RWPE2 (cell line): ENCODE results near the gene ACAT2.

Source experiments
- ATAC-seq: fragments of 200-7000 bp; cut with Tn5 transposase; 3 replicates; pipeline ENCODE4 v1.9.1; 2021; ENCODE audit warnings: low read depth
- DNase-seq: peaks from one replicate; pipeline ENCODE4 v3.0.0-alpha.2; 2020; ENCODE audit warnings: low spot score
- H3K27ac ChIP-seq: fragments of 450-650 bp; 2 replicates; pipeline ENCODE4 v1.5.1; 2017; ENCODE audit warnings: mild to moderate bottlenecking; ENCODE audit not compliant: poor library complexity, severe bottlenecking
- H3K27me3 ChIP-seq: fragments of 250-450 bp; sonication (Bioruptor Pico); 2 replicates; pipeline ENCODE4 v1.5.1; 2021; ENCODE audit warnings: mild to moderate bottlenecking, moderate library complexity; ENCODE audit not compliant: insufficient read depth, poor library complexity, severe bottlenecking
- H3K36me3 ChIP-seq: fragments of 250-450 bp; sonication (Bioruptor Pico); 2 replicates; pipeline ENCODE4 v1.5.1; 2020; ENCODE audit warnings: low read depth, mild to moderate bottlenecking, moderate library complexity
- H3K4me1 ChIP-seq: fragments of 250-450 bp; sonication (Bioruptor Pico); 2 replicates; pipeline ENCODE4 v1.5.1; 2021; ENCODE audit warnings: mild to moderate bottlenecking, moderate library complexity; ENCODE audit not compliant: insufficient read depth, poor library complexity, severe bottlenecking
- H3K4me3 ChIP-seq: fragments of 250-450 bp; sonication (Bioruptor Pico); 2 replicates; pipeline ENCODE4 v1.5.1; 2021; ENCODE audit warnings: mild to moderate bottlenecking, moderate library complexity; ENCODE audit not compliant: severe bottlenecking
- H3K9me3 ChIP-seq: fragments of 250-450 bp; sonication (Bioruptor Pico); 2 replicates; pipeline ENCODE4 v1.5.1; 2021; ENCODE audit warnings: mild to moderate bottlenecking, moderate library complexity; ENCODE audit not compliant: severe bottlenecking
- TF ChIP-seq, protein P1 (sequence below): fragments of 450-650 bp; IDR thresholded peaks from one replicate; pipeline ENCODE4 v1.5.1; 2017; ENCODE audit warnings: mild to moderate bottlenecking, moderate library complexity; ENCODE audit not compliant: poor library complexity, severe bottlenecking

Gene ACAT2

DNA sequence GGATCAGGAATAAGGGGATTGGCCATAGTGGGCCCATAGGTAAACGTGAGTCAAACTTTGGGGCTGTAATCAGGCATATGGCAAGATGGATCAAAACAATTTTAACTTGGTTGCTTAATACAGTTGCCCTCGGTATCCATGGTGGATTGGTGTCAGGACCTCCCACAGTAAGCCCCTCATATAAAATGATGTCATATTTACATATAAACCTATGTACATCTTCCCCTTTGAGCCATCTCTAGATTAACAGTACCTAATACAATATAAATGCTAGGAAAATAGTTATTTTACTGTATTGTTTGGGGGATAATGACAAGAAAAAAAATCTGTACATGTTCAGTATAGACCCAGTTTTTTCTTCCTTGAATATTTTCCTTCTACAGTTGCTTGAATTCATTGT lies 7.4 kb upstream of the ACAT2 start:
- TF ChIP-seq, protein P1, sequence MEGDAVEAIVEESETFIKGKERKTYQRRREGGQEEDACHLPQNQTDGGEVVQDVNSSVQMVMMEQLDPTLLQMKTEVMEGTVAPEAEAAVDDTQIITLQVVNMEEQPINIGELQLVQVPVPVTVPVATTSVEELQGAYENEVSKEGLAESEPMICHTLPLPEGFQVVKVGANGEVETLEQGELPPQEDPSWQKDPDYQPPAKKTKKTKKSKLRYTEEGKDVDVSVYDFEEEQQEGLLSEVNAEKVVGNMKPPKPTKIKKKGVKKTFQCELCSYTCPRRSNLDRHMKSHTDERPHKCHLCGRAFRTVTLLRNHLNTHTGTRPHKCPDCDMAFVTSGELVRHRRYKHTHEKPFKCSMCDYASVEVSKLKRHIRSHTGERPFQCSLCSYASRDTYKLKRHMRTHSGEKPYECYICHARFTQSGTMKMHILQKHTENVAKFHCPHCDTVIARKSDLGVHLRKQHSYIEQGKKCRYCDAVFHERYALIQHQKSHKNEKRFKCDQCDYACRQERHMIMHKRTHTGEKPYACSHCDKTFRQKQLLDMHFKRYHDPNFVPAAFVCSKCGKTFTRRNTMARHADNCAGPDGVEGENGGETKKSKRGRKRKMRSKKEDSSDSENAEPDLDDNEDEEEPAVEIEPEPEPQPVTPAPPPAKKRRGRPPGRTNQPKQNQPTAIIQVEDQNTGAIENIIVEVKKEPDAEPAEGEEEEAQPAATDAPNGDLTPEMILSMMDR, result no peak
- no peak overlapping the region for H3K4me3 ChIP-seq

DNA sequence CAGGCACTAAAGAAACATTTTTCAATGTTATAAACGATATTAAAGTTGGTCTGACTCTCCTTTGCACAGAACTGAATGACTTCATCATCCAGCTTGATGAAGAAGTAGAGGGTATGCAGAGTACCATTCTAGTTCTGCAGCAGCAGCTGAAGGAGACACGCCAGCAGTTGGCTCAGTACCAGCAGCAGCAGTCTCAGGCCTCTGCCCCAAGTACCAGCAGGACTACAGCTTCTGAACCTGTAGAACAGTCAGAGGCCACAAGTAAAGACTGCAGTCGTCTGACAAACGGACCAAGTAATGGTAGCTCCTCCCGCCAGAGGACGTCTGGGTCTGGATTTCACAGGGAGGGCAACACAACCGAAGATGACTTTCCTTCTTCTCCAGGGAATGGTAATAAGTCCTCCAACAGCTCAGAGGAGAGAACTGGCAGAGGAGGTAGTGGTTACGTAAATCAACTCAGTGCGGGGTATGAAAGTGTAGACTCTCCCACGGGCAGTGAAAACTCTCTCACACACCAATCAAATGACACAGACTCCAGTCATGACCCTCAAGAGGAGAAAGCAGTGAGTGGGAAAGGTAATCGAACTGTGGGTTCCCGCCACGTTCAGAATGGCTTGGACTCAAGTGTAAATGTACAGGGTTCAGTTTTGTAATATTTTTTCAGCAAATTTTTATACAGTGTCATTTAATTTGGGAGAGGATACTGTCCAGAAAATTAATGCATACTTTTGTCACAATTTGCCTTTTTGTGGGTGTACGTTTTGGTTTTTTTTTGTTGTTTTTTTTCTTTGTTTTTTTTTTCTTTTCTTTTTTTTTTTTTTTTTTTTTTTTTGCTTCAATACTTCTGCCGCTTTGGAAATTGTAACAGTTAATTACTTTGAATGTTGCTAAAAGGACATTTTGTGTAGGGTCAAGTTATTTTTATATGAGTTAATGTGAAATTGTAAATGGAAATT lies 6.6 kb upstream of the ACAT2 start:
- no peak for DNase-seq
- H3K9me3 ChIP-seq, result no peaks in the 10 kb centered on the region
- H3K36me3 ChIP-seq, result peaks cover 73% of the 10 kb centered on the region
- H3K27ac ChIP-seq, result no peak overlapping the region
- no peak for ATAC-seq
- peaks cover 9% of the 10 kb centered on the region for H3K4me1 ChIP-seq
- no peak overlapping the region for H3K4me3 ChIP-seq
- H3K27me3 ChIP-seq, result no peaks in the 10 kb centered on the region
- TF ChIP-seq, protein P1, result no peak

More for the DNA sequence above, 7.4 kb upstream of the ACAT2 start:
- Histone ChIP-seq H3K27me3 (no peaks in the 10 kb centered on the region), H3K36me3 (peaks cover 78% of the 10 kb centered on the region), H3K9me3 (no peaks in the 10 kb centered on the region), H3K27ac (no peak overlapping the region), H3K4me1 (peaks cover 6% of the 10 kb centered on the region)
- ATAC-seq (no peak), DNase-seq (no peak)

DNA sequence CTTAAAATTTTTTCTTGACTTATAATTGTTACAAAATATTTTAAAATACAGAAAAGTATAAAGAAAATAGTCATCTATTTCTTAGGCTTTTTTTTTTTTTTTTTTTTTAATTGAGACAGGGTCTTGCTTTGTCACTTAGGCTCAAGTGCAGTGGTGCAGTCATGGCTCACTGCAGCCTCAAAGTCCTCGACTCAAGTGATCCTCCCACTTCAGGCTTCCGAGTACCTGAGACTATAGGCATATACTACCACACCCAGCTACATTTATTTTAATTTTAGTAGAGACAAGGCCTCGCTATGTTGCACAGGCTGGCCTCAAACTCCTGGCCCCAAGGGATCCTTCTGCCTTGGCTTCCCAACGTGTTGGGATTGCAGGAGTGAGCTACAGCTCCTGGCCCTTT lies 5.3 kb upstream of the ACAT2 start:
- ATAC-seq (no peak), DNase-seq (no peak)
- Histone ChIP-seq H3K36me3 (peaks cover 60% of the 10 kb centered on the region), H3K27me3 (no peaks in the 10 kb centered on the region), H3K4me3 (no peak overlapping the region), H3K27ac (no peak overlapping the region), H3K9me3 (no peaks in the 10 kb centered on the region), H3K4me1 (peaks cover 17% of the 10 kb centered on the region)
- TF ChIP-seq, protein P1, result no peak

DNA sequence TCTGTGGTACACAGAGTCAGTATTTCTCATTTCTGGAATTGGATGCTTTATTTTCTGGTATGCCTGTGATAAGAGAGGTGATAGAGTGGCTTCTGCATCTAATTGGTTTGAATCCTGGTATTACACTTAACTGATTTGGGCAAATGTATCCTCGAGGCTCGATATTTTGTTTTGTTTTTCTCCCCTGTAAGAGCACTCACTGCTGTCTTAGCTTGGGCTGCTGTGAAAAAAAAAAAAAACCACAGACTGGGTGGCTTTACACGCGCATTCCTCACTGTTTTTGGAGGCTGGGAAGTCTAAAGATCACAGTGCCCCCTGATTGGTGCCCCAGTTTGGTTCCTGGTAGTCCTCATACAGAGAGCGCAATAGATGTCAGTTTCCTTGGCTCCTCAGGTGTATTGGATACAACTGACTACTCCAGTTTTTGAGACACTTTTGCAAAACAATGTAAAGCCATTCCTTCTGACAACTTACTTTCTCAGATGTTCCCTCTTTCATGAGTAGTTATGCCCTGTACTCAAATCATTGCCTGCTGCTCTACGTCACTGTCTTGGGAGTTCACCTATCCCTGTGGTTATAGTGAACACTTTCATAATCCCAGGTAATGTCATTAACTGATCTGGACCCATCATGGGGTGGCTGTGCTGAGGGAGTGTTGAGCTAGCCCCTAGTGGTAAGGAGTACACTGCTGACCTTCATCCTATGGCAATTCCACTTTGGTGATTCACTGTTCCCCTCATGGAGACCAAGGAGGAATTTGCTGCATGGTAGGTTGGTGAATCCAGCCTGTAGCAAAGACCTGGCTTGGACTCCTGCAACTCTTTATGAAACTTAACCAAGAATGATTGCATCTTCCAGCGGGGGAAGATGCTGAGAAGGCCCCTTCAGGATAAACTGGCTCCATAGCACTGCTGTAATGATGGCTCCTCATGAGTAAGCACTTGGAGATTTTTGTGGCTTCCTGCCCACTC lies 3.5 kb upstream of the ACAT2 start:
- Histone ChIP-seq H3K27ac (peak overlapping the region; percentile 91), H3K9me3 (no peaks in the 10 kb centered on the region), H3K4me1 (peaks cover 20% of the 10 kb centered on the region), H3K4me3 (no peak overlapping the region), H3K36me3 (peaks cover 48% of the 10 kb centered on the region), H3K27me3 (no peaks in the 10 kb centered on the region)
- DNase-seq (no peak), ATAC-seq (peak; percentile 5; the same call in 1 of the 3 replicates)
- TF ChIP-seq, protein P1, result no peak
